CD4-positive, alpha-beta T cell treated with Interleukin-12 subunit alpha and Interleukin-12 subunit beta, for 1 hour (primary cell): ENCODE data around the gene STRIP1.
A peak's percentile ranks its signal among the peaks of the same experiment; 100 is the strongest.
"Not testable (repeated sequence)": the region's sequence is repeated elsewhere in the genome, so short reads cannot be mapped to it uniquely, and the experiment has no call there.

Experiments used
- DNase-seq: peaks from one replicate; pipeline ENCODE4 v3.0.0-alpha.2; 2020

The STRIP1 gene

GRCh38 chr1:110011527-110012041 is 22.8 kb upstream of the STRIP1 start:
- peak; percentile 57 for DNase-seq

DNA sequence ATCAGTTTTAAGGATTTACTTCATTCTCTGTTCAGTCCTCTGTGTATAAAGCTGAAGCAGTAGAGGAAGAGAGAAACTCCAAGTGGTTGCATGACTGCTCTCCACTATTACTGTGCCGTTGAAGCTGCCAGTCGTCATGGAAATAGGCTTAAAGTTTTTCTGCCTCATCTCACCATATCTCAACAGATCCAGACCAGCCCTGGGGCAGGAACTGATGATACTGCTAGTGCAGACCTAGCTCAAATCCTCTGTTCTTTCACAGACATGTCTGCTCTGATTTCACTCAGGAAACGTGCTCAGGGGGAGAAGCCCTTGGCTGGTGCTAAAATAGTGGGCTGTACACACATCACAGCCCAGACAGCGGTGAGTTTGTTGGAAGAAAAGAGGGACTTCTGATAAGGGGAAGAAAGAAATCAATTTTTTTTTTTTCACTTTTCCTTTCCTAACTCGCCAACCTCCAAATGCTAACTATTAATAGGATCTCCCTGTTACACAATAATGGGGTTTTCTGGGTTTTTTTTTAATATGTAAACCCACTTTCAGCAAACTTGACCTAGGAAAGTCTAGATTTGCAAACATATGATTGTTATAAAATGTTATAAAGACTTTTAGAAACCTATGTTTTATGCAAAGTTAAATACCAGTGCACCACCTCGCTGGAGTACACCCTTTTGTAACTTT is 22.2 kb upstream of the STRIP1 start:
- no peak for DNase-seq

DNA sequence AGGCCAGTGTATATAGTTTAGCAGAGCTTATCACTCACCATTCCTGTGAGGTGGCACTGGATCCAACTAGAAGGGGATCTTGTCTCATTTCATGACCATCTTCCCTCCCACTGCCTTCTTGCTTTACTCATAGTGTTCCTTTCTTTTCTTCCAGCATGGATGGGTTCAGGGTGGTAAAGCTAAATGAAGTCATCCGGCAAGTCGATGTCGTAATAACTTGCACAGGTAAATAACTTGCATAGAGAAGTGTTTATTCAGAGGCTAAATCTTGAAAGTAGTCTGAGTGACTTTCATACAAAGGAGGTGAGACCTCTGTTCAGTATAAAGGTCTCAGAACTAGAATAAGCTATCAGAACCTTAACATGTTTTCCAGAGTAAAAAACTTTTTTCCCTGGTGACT is 16.6 kb upstream of the STRIP1 start:
- DNase-seq, result no peak

- no peak for DNase-seq
Observed at GRCh38 chr1:110018396-110018795, 16.0 kb upstream of the STRIP1 start.

DNA sequence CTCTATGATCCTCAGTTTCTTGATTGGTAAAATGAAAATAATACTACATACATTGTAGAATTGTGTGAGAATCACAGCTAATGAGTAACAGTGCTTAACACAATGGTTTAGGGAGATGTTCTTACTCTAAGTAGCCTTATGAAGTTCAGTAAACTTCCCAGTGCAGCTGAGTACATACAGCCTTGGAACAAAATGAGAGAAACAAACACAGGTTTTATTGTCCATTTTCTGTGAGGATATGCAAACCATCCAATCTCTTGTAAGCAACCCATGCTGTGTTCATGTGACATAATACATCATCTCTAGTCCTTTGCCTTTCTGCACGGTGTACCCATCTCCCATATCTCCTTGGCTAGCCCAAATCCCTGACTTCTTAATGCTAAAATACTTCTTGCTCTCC is 14.7 kb upstream of the STRIP1 start:
- DNase-seq, result no peak

- DNase-seq, result no peak
Observed at GRCh38 chr1:110021285-110021684, 13.1 kb upstream of the STRIP1 start.

DNA sequence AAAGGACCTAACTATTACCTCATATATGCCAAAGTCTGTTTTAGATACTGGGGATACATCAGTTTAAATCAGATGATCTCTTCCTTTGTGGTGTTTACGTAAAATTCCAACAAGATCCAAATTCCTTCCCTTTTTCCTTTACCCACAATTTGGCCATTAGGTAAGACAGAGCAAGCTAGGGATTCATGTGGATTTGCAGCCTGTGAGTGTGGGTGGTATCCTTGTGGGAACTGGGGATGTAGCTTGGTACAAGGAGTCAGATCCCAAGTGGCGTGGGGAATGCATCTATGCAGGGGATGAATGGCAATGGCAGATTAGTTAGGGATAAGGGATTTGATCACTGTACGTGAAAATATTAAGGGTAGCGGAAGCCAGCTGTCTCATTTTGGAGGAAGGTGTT is 9.8 kb upstream of the STRIP1 start:
- DNase-seq, result no peak

DNA sequence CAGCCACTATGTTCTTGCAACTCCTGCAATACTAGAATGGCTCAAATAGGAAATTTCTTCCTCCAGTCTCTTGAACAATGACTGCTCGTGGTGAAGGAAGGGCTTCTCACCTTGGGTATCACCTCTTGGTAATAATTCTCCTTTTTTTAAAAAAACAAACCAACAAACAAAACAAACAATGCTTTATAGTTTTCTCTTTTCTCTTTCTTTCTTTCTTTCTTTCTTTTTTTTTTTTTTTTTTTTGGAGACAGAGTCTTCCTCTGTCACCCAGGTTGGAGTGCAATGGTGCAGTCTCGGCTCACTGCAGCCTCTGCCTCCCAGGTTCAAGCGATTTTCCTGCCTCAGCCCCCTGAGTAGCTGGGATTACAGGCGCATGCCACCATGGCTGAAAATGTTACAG is 3.7 kb upstream of the STRIP1 start:
- DNase-seq, result not testable (repeated sequence)

- no peak for DNase-seq
Observed at GRCh38 chr1:110032327-110032726, 2.1 kb upstream of the STRIP1 start.

GRCh38 chr1:110033421-110033820 is 1.0 kb upstream of the STRIP1 start:
- no peak for DNase-seq

GRCh38 chr1:110034040-110034450 is 379 bp upstream of the STRIP1 start:
- DNase-seq, result no peak

DNA sequence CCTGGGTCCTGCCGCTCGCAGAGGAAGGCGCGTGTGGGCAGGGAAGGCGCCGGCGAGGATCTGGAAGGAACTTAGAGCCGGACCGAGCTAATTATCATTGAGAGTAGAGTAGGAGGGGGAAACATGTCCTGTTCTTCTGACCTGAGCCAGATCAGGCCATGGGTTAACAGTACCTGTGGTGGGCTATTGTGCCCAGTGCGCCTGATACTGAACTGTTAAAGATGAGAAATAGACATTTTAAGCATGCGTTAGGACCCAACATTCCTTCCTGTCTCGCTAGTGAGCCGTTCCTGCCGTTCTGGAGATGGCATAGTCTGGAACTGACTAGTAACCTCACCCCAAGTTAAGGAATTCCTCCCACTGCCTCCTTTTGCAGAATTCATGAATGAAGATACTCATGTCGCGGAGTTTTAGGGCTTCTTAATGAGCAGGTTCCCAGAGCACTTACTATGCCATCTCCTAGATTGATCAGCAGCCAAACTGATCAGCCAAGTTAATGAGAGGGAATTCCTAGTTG is 870 bp downstream of the STRIP1 start:
- DNase-seq, result no peak

- DNase-seq, result no peak
Observed at GRCh38 chr1:110038271-110038670, 3.8 kb downstream of the STRIP1 start.

GRCh38 chr1:110039641-110040040 is 5.2 kb downstream of the STRIP1 start:
- DNase-seq, result no peak

GRCh38 chr1:110040548-110040947 is 6.1 kb downstream of the STRIP1 start:
- DNase-seq, result no peak

GRCh38 chr1:110043016-110043415 is 8.6 kb downstream of the STRIP1 start:
- DNase-seq, result no peak

GRCh38 chr1:110047463-110047862 is 13.0 kb downstream of the STRIP1 start:
- no peak for DNase-seq

DNA sequence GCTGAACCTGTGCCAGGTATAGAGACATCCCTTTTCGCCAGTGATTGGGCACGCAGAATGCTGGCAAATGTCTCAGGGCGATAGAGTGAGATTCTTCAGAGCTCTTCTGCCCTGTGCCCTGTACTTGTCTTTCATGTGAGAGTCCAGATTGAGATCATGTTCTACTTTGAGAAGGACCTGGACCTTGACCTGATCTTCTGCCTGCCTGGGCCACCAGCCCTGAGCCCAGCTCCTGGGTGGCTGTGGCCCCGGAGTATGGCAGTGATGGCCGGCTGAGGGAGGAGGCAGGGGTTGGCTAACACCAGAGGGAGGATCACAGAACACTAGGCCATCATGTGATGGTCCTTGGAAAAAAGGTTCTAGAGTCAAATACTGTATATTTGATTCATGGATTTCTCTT is 13.8 kb downstream of the STRIP1 start:
- DNase-seq, result no peak

GRCh38 chr1:110048923-110049601 is 14.6 kb downstream of the STRIP1 start:
- DNase-seq, result no peak

DNA sequence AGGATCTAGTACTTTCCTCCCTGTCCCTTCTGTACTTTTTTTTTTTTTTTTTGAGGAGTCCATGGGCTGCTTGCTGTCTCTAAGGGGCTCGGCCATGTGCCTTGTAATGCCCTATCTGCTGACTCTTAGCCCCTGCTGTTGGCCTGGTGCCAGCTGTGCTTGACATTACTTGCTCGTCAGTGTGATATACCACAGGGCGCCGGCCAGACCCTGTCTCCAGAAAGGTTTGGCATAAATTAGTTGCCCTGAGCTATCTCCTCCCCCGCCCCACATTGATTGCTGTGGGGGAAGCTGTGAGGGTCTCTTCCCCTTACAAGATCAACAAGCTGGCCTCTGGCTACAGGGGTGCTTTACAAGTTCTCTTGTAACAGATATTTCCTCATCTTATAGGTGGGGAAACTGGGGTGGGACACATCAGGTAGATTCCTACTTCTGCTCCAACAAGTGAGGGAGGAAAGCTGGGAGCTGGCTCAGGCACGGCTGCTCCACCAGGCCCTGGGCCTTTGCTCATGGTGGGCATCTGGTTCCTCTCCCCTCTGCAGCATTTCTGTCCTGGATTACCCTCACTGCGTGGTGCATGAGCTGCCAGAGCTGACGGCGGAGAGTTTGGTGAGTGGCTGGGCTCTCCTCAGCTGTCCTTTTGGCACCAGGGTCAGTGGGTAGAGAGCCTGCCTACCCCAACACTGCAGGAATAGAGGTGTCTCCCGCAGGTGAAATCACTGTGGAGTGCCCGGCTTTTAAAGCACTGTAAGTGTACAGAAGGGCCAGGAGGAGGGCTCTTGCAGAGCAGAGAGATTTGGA is 15.6 kb downstream of the STRIP1 start:
- DNase-seq, result no peak

DNA sequence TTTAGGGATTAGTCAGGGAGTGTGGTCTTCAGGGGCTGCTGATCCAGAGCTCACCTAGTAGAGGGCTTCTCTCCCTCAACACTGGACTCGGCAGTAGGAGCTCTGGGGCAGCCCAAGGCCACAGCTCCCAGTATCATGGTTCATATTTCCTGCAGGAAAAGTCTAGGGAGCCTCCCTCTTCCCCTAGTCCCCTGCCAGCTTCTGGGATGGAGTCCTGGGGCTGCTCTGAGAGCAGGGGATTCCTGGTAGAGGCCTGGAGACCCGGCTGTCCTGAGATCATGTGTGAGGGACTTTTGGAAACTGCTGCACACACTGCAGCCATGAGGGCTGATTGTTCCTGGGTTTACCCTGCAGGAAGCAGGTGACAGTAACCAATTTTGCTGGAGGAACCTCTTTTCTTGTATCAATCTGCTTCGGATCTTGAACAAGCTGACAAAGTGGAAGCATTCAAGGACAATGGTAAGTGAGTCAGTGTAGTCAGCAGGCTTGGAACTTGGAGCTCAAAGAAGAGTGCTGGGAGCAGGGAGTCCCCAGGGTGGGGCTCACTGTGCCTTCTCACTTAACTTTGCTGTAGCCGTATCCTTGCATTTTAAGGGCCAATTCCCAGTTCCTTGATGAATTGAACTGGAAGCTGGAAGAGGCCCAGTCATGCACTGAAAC is 16.3 kb downstream of the STRIP1 start:
- no peak for DNase-seq

GRCh38 chr1:110051262-110051648 is 16.8 kb downstream of the STRIP1 start:
- no peak for DNase-seq
